AG04449 (cell line): ENCODE results near the gene DHH.

Source experiments
- CTCF ChIA-PET: fragments of 350-600 bp; formaldehyde crosslinking; extraction: SDS; loops from one replicate; lab custom pipeline; 2021; ENCODE audit warnings: antibody characterized with exemption; lab: Yijun Ruan, JAX
- POLR2A ChIA-PET: fragments of 400-600, 350-600 bp; formaldehyde crosslinking; extraction: SDS; loops from one replicate; lab custom pipeline; 2020; ENCODE audit warnings: antibody characterized with exemption, inconsistent platforms; lab: Yijun Ruan, JAX
- DNase-seq: peaks from one replicate; pipeline ENCODE4 v3.0.0-alpha.2; 2010; ENCODE audit warnings: low read depth, low spot score
- H3K4me3 ChIP-seq: 2 replicates; pipeline ENCODE4 v1.5.1; 2011; ENCODE audit warnings: low read depth, mild to moderate bottlenecking, control low read depth, low read length
- TF ChIP-seq, protein P1 (sequence below): IDR thresholded peaks from one replicate; pipeline ENCODE4 v1.5.1; 2011; ENCODE audit warnings: mild to moderate bottlenecking, moderate library complexity, low read length, control low read depth, inconsistent platforms; ENCODE audit not compliant: insufficient read depth; ENCODE audit errors: missing control alignments

The DHH gene

DNA sequence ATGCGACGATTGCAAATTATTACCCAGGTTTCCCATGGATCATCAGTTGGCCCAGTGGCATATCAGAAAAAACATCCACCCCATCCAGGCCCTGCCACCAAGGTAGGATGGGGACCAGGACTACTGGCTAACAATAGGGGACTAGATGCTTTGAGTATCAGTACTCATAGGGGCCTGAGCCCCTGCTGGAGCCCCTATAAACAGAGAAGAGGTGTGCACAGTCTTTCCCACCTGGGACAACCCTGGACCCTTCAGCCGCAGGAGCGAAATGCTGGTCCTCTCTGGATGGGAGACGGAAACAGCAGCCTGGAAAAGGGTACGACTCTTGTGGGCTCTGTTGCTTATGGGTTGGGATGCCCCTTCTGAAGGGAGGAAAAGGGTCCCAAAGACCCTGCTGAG, 5.7 kb downstream of the DHH start:
- no peak overlapping the region for H3K4me3 ChIP-seq
- POLR2A ChIA-PET, result interaction anchor here (1.5 to 2.5 kb wide), 3 partner anchors 22 to 100 kb away, joined by 6 to 13 read pairs (median 9); partner anchors contain the start of genes LMBR1L, TUBA1A and TUBA1B
- CTCF ChIA-PET, result interaction anchor here (0.6 to 12.8 kb wide), 33 partner anchors 13 to 449 kb away, joined by 3 to 430 read pairs (median 6); partner anchors contain the start of genes DHH, LMBR1L, RHEBL1 and TUBA1B
- TF ChIP-seq, protein P1, sequence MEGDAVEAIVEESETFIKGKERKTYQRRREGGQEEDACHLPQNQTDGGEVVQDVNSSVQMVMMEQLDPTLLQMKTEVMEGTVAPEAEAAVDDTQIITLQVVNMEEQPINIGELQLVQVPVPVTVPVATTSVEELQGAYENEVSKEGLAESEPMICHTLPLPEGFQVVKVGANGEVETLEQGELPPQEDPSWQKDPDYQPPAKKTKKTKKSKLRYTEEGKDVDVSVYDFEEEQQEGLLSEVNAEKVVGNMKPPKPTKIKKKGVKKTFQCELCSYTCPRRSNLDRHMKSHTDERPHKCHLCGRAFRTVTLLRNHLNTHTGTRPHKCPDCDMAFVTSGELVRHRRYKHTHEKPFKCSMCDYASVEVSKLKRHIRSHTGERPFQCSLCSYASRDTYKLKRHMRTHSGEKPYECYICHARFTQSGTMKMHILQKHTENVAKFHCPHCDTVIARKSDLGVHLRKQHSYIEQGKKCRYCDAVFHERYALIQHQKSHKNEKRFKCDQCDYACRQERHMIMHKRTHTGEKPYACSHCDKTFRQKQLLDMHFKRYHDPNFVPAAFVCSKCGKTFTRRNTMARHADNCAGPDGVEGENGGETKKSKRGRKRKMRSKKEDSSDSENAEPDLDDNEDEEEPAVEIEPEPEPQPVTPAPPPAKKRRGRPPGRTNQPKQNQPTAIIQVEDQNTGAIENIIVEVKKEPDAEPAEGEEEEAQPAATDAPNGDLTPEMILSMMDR, result no peak
- no peak for DNase-seq

DNA sequence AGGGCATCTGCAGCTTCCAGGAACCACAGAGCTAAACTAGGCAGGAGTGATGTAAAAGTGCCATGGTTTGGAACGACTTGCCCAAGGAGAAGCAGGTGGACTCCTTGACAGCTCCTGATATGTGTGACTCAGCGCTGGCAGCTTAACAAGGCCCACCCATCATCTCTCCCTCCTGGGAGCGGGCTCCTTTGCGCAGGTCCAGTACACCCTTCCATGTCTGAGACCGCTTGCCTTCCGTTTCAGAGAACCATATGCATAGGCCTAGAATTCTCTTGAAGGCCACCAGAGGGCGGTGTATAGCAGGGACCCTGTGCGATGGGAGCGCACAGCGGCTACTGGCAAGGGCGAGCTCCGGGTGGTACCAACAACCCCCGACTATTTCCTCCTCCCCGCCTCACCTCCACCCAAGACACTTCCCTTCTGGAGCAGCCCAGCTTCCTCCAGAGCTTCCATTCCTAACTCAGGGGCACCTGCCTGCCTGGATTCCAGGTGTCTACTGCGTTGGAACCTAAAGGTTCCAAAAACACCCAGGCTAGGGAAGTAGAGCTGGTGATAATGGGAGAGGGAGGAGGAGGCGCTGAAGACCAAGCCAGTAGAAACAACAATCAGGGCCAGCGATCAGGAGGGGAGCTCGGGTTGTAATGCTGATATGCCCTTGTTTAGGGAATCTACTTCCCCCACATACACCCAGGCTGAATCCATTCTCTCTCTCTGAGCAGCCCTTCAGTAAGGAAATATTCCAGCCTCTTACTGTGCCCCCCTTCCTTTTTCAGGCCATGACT, 6.3 kb downstream of the DHH start:
- ChIA-PET CTCF (interaction anchor here (0.8 to 12.8 kb wide), 39 partner anchors 13 to 450 kb away, joined by 3 to 430 read pairs (median 5); partner anchors contain the start of genes DHH, LMBR1L, RHEBL1 and TUBA1B), POLR2A (interaction anchor here (0.5 to 2.5 kb wide), 4 partner anchors 23 to 323 kb away, joined by 3 to 13 read pairs (median 8); partner anchors contain the start of genes LMBR1L, TUBA1A and TUBA1B)
- DNase-seq, result peak; percentile 41
- TF ChIP-seq, protein P1, result peak; percentile 87
- H3K4me3 ChIP-seq, result no peak overlapping the region

DNA sequence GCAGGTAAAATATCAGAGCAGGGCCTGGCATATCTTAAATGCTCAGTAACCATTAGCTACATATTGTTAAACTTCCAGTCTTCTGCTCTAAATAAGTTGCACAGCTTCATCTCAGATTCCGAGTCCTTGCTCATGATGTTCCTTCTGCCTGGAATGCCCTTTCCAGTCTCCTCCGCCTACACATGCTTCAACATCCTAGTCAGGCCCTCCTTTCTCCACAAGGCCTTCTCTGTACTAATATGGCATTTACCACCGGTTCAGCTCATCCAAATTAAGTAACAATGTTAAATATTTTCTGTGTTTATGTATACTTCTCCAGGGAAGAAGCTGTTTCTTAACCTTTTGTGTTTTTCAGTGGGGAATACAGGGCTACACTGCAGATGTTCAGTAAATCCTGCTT, 8.5 kb downstream of the DHH start:
- TF ChIP-seq, protein P1, result no peak
- POLR2A ChIA-PET, result no interaction called here
- DNase-seq, result peak; percentile 16
- no peak overlapping the region for H3K4me3 ChIP-seq
- CTCF ChIA-PET, result interaction anchor here (0.9 to 12.8 kb wide), 11 partner anchors 15 to 158 kb away, joined by 3 to 430 read pairs (median 33); partner anchors contain the start of genes DHH, LMBR1L, RHEBL1 and TUBA1B

DNA sequence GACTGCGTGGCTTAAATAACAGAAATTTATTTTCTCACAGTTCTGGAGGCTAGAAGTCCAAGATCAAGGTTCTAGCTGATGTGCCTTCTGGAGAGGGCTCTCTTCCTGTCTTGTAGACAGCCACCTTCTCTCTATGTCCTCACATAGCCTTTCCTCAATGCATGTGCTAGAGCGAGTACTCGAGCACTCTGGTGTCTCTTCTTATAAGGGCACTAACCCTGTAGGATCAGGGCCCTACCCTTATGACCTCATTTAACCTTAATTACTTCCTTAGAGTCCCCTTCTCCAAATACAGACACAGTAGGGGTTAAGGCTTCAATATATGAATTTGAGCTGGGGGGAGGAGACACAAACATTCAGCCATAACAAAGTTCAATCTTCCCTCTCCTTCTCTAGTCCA, 10.2 kb downstream of the DHH start:
- TF ChIP-seq, protein P1, result no peak
- no peak overlapping the region for H3K4me3 ChIP-seq
- ChIA-PET CTCF (interaction anchor here (1.0 to 12.8 kb wide), 8 partner anchors 13 to 152 kb away, joined by 3 to 430 read pairs (median 4); partner anchors contain the start of genes DHH, LMBR1L and RHEBL1), POLR2A (interaction anchor here (1.1 kb wide), 1 partner anchor 46 kb away, joined by 5 read pairs; the partner anchor contains the start of gene TUBA1B)
- no peak for DNase-seq

DNA sequence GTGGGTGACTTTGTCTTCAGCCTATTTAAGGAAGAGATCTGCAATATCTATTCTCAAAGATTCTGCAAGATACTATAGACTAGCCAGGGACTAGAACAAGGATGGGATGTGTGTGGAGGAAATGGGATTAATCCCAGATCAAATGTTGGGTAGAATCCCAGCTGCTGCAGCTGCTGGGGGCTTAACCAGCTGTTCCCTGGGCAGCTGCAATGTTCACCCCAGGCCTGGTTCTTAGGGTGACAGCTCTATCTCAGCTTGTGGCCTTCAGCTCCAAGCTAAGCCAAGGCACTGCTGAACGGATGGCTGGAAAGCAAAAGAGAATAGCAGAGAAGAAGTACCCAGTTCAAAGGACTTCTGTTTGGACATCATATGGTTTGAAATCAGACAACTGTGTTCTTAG, 14.8 kb downstream of the DHH start:
- ChIA-PET POLR2A (no interaction called here), CTCF (interaction anchor here (12.8 to 20.8 kb wide), 3 partner anchors 4 to 22 kb away, joined by 372 to 430 read pairs (median 372); partner anchors contain the start of genes DHH, LMBR1L and RHEBL1)

More for the DNA sequence above, 14.8 kb downstream of the DHH start:
- no peak overlapping the region for H3K4me3 ChIP-seq
- TF ChIP-seq, protein P1, result no peak
- no peak for DNase-seq
